Activated CD4-positive, alpha-beta T cell treated with anti-CD3 and anti-CD28 coated beads, Interleukin-2, amount 50 U/mL, for 24 hours (primary cell): ENCODE measurements around the gene ATXN7.

Experiments
- DNase-seq, 2 donors: peaks; one replicate each; pipeline ENCODE4 v3.0.0-alpha.2; 2020; ENCODE audit warnings: low read depth in 1 of 2, low spot score in 1 of 2

Gene ATXN7

GRCh38 chr3:63862804-63863149 lies 890 bp upstream of the ATXN7 start:
- DNase-seq, result no peak

GRCh38 chr3:63864008-63864964 lies 619 bp downstream of the ATXN7 start:
- DNase-seq, result peak; percentile 22 to 30

GRCh38 chr3:63864965-63865327 lies 1.3 kb downstream of the ATXN7 start:
- DNase-seq, result no peak

GRCh38 chr3:63867225-63867624 lies 3.6 kb downstream of the ATXN7 start:
- DNase-seq, result no peak

- no peak for DNase-seq
Observed at GRCh38 chr3:63869940-63870614, 6.4 kb downstream of the ATXN7 start.

- no peak for DNase-seq
Observed at GRCh38 chr3:63870615-63871005, 6.9 kb downstream of the ATXN7 start.

- DNase-seq, result no peak
Observed at GRCh38 chr3:63872135-63872924, 8.7 kb downstream of the ATXN7 start.

- DNase-seq, result no peak
Observed at GRCh38 chr3:63874769-63875168, 11.1 kb downstream of the ATXN7 start.

- no peak for DNase-seq
Observed at GRCh38 chr3:63875510-63875909, 11.8 kb downstream of the ATXN7 start.

GRCh38 chr3:63876260-63876659 lies 12.6 kb downstream of the ATXN7 start:
- DNase-seq, result no peak

GRCh38 chr3:63877737-63878393 lies 14.2 kb downstream of the ATXN7 start:
- DNase-seq, result no peak

GRCh38 chr3:63878394-63879060 lies 14.9 kb downstream of the ATXN7 start:
- no peak for DNase-seq

GRCh38 chr3:63880653-63881052 lies 17.0 kb downstream of the ATXN7 start:
- no peak for DNase-seq

- DNase-seq, result no peak
Observed at GRCh38 chr3:63886858-63887257, 23.2 kb downstream of the ATXN7 start.

GRCh38 chr3:63891518-63891917 lies 27.9 kb downstream of the ATXN7 start:
- no peak for DNase-seq

GRCh38 chr3:63892773-63893352 lies 29.2 kb downstream of the ATXN7 start:
- no peak for DNase-seq

- DNase-seq, result no peak
Observed at GRCh38 chr3:63895422-63896189, 31.9 kb downstream of the ATXN7 start.

- DNase-seq, result no peak
Observed at GRCh38 chr3:63896332-63897030, 32.8 kb downstream of the ATXN7 start.

GRCh38 chr3:63900010-63900409 lies 36.3 kb downstream of the ATXN7 start:
- no peak for DNase-seq
